ENCODE data around the gene TMPRSS13.
"Not testable (repeated sequence)": the region's sequence is repeated elsewhere in the genome, so short reads cannot be mapped to it uniquely, and the experiment has no call there.

TMPRSS13 gene

GRCh38 chr11:117928446-117929141, 608 bp downstream of the TMPRSS13 start:
- H3K4me3 ChIP-seq (ENCODE audit: low read depth, low read length), result no peak overlapping the region
- TF ChIP-seq CTCF (IDR thresholded peaks at IDR 0.05; ENCODE audit: low read depth, low read length), result no peak

GRCh38 chr11:117927926-117928325, 1.3 kb downstream of the TMPRSS13 start:
- no peak for TF ChIP-seq CTCF (IDR thresholded peaks at IDR 0.05; ENCODE audit: low read depth, low read length)
- no peak overlapping the region for H3K4me3 ChIP-seq (ENCODE audit: low read depth, low read length)

GRCh38 chr11:117926166-117926565, 3.0 kb downstream of the TMPRSS13 start:
- H3K4me3 ChIP-seq (ENCODE audit: low read depth, low read length), result not testable (repeated sequence)

GRCh38 chr11:117925198-117925925, 3.8 kb downstream of the TMPRSS13 start:
- no peak overlapping the region for H3K4me3 ChIP-seq (ENCODE audit: low read depth, low read length)
- no peak for TF ChIP-seq CTCF (IDR thresholded peaks at IDR 0.05; ENCODE audit: low read depth, low read length)

GRCh38 chr11:117924631-117925170, 4.5 kb downstream of the TMPRSS13 start:
- H3K4me3 ChIP-seq (ENCODE audit: low read depth, low read length), result no peak overlapping the region
- no peak for TF ChIP-seq CTCF (IDR thresholded peaks at IDR 0.05; ENCODE audit: low read depth, low read length)

DNA sequence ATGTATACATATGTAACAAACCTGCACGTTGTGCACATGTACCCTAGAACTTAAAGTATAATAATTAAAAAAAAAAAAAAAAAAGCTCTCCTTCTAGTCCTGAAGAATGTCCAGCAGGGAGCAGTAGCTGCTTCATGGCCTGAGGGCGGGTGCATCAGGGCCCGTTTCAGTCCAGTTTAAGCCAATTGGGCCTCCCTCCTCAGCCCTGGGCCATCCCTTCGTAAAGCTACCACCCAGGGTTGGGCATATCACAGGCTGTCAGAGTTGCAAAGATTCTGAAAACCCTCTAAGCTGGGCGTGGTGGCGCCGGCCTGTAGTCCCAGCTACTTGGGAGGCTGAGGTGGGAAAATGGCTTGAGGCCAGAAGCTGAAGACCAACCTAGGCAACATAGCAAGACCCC, 5.4 kb downstream of the TMPRSS13 start:
- no peak overlapping the region for H3K4me3 ChIP-seq (ENCODE audit: low read depth, low read length)
- TF ChIP-seq CTCF (IDR thresholded peaks at IDR 0.05; ENCODE audit: low read depth, low read length), result no peak

DNA sequence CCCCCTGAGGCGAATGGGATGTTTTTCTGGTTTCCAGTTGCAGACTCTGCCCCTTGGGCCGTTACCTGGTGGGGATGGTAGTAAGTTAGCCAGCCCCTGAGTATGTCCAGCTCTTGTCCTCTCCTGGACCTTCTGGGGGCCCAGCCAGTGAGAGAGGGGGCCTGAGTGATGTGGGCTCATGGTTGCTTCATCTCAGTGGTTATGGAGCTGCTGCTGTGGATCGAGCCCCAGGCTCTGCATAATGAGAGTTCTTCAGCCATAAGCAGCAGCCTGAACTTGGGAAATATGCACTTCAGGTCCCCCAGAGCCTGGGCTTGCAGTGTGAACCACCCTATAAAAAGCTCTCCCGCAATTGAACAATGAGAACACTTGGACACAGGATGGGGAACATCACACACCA, 5.9 kb downstream of the TMPRSS13 start:
- TF ChIP-seq CTCF (IDR thresholded peaks at IDR 0.05; ENCODE audit: low read depth, low read length), result no peak
- H3K4me3 ChIP-seq (ENCODE audit: low read depth, low read length), result no peak overlapping the region
